HG02642 (cell line): ENCODE results near the gene DPEP3.

ENCODE experiments used
- ATAC-seq: cut with Tn5 transposase; IDR thresholded peaks from one replicate; pipeline ENCODE4 v1.9.1; 2021; ENCODE audit warnings: mild to moderate bottlenecking; ENCODE audit not compliant: unreplicated experiment, poor library complexity

Gene DPEP3

GRCh38 chr16:67967958-67968399 lies 12.3 kb downstream of the DPEP3 start:
- peak; percentile 37 for ATAC-seq

DNA sequence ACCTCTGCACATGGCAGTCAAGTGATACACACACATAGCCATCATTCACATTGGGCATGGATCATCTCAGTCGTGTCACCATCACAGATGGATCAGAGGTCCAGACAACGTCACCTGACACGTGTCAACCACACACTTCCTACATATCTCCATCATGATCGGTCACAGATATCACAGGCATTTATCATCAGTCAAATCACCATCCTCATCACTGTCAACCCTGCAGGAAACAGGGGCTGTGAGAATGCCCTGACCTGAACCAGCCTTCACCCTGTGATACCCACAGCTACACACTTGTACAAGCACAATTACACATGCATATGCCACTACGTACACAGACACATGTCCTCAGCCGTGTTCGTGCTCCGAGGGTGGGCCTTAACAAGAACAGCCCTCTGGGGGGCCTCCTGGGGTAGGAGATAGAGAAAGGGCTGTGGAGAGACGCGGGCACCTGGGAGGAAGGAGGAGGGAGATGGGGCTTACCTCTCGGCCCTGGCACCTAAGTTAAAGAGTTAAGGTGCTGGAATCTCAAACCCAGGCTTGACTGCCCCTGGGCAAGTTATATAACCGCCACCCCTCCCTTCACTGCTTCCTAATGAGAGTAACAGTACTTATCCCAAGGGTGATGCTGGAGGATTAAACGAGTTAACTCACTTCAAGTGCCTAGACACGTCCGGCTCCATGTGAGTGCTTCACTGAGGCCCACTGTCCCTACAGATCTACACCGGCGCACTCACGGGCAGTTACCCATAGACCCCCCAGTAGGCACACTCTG lies 12.9 kb downstream of the DPEP3 start:
- no peak for ATAC-seq

GRCh38 chr16:67966549-67967182 lies 13.6 kb downstream of the DPEP3 start:
- ATAC-seq = no peak

DNA sequence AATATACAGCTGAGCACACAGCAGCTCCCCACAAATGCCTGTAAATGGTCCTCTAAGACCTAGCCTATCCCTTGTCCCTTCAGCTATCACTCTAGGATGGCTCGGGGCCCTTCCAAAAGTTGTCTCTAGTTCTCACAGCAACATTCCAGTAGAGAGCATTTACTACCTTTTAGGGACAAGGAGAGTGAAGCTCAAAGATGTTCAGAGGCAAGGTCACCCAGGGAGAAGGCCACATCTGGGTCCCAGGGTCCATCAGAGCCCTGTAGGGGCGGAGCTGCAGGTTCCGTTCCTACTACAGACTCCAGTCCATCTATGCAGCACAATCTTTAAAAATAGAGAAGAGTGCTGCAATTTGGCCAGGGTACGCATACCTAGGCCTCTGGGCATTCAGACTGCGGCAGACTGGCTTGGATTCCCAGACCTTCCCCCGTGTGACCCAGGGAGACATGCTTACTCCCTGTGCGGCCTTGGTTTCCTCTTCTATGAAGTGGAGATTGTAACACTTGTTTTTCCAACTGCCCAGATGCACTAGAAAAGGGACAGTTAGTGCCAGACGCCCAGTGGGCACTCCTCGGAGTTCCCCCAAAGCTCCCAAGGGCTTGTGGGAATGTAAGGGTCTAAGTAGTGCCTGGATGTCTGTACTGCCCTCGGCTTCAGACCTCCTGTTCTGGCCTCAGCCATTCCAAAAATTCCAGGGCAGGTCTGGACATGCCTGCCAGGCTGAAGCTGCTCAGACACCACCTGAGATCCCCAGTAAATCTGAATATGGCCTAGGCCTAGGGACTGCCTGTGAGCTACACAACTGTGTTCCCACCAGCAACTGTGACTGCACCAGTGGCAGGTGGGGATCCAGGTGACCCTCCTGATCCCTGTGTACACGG lies 14.4 kb downstream of the DPEP3 start:
- no peak for ATAC-seq

DNA sequence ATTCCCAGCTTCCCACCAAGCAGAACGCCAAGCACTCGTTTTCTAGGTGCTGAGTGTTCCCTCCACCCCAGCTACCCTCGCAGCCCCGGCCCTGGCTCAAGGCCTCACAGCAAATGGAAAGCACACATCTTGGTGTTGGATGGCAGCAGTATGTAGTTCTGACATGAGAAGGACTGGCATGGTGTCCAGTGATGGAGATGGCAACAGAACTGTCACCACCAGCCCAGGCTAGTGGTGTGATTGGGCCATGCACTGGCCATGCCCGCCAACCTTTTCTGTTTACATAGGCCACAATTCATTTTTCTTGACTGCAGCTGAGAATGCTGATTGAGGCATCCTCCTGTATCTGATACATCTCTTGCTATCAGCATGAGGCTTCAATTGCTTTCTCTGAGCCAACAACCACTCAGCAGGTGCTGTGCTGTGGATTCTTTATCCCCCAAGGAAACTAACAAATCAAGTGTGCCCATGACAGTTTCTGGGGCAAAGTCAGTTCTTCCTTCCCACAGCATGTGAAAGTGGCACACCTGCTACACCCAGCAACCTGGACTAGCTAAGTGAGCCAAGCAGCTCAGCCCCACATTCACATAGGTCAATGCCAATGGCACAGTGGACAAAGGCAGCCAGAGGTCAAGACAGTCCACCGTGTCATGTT lies 15.7 kb downstream of the DPEP3 start:
- ATAC-seq = no peak

DNA sequence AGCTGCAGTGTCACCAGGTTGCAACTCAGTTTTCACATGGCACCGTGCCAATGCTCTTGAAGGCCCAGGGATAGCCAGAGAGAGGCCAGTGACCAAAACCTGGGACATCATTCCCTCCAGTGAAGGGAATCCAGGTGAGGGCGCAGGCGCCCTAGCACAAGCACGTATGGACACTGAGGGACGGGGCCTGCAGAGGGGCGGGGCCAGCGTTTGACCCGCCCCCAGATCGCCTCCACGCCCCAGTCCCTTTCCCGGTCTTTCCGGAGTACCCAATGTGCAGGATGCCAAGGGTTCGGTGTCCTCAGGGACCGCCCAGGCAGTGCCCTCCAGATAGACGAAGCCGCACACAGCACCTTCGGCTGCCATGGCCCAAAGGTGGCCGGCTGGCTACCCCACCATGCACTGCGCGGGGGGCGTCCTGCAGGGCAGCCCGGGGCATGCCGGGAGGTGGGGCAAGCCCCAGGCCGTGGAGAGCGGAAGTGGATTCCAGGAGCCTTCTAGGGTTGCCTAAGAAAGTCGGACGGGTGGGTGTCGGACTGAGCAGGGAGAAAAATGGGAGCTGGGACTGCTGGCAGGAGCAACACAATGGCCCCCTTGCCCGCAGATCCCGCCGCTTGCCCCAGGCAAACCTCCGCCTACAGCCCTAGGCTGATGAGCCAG lies 16.5 kb downstream of the DPEP3 start:
- ATAC-seq = no peak

DNA sequence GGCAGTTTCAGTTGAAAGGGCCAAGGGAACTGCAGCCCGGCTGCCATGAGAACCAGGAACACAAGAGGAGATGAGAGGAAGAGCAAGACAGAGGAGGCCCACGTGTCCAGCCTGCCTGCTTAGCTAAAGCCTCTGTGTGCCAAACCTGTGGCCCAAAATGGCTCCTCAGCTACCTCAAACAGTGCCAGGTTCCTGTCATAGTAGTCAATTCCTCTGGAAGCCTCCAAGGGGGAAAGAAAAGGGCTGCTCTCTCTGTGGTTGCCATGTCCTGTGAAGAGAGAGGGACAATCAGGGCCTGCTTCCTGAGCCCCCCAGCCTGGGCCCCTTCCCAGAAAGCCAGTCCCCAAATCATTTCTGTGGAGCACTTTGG lies 17.0 kb downstream of the DPEP3 start:
- no peak for ATAC-seq

- ATAC-seq = no peak
Measured at GRCh38 chr16:67962135-67962534, 18.2 kb downstream of the DPEP3 start.

GRCh38 chr16:67961551-67961957 lies 18.7 kb downstream of the DPEP3 start:
- ATAC-seq = no peak

GRCh38 chr16:67959536-67960329 lies 20.6 kb downstream of the DPEP3 start:
- ATAC-seq = no peak

DNA sequence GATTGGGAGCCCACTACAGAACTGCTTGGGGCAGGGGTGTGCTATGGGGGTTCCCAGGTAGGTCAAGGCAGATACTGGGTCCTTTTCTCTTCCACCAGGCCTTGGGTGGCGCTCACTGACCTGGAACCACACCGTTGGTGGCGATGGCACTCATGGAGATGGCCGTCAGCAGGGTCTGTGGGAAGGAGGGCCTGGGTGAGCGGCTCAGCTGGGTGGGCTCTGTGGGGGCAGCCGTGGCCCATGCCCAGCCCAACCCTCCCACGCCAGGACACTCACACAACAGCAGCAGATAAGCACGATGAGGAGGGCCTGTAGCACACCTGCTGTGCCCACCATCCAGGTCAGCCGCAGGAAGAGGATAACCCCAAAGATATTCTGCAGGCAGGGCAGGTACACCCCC lies 22.7 kb downstream of the DPEP3 start:
- no peak for ATAC-seq

GRCh38 chr16:67954421-67955196 lies 25.7 kb downstream of the DPEP3 start:
- no peak for ATAC-seq

DNA sequence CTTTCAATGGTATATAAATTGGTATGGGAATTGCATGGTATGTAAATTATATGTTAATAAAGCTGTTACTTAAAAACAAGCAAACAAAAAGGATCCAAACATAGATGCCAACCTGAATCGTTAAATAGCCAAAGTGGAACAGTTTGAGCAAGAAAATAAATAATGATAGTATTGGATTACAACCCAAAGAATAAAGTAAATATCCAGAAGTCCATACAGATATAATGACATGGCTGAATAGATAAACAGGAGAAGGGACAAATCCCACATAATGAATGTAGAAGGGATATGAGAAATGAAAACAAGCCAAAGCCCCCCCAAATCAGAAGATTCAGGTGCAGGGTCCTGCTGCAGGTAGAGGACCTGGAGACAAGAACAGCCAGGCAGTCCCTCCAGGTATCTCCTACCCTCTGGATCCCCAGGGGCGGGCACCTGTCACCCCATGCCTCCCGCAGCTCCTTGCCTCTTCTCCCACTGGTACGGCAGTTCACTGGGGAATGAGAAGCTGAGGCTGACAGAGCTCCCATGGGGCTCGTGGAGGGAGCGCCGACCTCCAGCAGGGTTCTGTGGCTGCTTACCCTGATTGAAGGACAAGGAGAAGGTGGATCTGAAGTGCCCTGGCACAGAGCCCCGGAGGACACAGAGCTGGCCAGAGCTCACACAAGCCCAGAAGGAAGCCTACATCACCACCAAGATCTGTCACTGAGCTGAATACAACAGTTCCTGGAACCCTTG lies 26.5 kb downstream of the DPEP3 start:
- no peak for ATAC-seq

DNA sequence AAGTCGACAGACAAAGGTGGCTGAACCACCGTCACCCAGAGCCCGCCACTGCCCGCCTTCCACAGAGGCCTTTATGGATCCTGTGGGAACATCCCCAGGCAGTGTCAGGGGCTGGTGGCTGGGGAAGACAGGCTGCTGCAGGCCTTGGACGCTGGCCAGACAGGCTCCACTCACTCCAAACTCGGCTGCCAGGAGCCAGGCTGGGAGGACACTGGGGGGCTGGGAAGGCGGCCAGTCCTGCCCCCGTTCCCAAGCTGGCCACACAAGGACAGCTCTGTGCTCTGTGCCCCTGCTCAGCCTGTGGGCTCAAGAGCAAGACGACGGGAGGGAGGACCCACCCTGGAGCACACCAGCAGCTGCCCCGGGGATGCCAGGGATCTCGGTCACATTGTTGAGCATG lies 28.8 kb downstream of the DPEP3 start:
- no peak for ATAC-seq

DNA sequence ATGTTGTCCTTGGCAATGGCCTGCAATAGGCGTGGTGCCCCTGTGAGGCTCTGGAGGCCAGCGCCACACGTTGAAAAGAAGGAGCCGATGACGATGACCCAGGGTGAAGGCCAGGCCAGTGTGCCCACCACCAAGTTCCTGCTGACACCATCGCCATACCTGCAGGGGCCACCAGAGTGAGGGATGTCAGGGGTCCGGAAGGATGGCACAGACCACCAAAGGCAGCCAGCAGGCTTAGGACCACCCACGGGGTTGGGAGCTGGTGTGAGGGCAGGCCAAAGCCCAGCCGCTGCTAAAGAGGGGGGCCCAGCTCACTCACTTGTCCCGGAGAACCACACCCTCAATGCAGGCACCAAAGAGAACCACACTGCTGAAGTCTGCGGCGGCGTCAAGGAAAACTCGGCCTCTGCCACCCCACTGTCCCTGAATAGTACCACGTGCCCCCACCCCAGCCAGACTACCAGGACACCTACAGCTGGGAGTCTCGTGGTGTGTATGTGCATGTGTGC lies 29.9 kb downstream of the DPEP3 start:
- ATAC-seq = no peak

- no peak for ATAC-seq
Measured at GRCh38 chr16:67949645-67950044, 30.7 kb downstream of the DPEP3 start.

- ATAC-seq = no peak
Measured at GRCh38 chr16:67948015-67948414, 32.3 kb downstream of the DPEP3 start.
